GM21825 (cell line): ENCODE measurements around the gene FRMD5.
"Not testable (repeated sequence)": the region's sequence is repeated elsewhere in the genome, so short reads cannot be mapped to it uniquely, and the experiment has no call there.

Source experiments
- ATAC-seq: cut with Tn5 transposase; IDR thresholded peaks from one replicate; pipeline ENCODE4 v1.9.1; 2021; ENCODE audit warnings: mild to moderate bottlenecking, moderate library complexity; ENCODE audit not compliant: unreplicated experiment

FRMD5 gene

DNA sequence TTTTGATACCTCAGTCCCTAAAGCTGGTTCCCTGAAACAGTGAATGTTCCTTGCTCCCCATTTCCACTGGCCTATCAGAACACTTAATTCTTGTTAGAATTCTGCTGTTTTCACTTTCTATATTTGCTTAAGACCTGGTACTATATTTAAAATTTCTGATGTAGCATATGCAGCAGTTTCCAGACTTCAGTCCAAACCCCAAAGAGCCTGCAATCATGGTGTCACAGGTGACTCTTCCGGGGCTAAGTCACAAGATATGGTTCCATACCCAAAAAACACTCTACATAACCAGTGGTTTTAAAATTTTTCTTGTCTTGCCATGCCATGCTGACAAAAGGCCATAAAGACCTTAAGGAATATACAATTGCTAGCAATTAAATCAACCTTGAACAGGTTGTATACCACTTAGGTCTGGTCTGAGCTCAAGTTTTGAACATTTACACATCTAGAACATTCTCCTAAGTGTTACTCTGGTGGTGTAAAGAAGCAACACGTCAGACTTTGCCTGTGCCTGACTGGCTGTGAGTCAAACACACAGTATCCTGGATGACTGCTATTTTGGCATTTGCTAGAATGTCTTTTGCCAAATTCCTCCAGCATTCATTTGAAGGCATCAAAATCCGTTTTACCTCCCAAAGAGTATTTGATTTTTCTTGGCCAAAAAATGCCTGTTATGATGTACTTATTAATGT lies 160.0 kb downstream of the FRMD5 start:
- ATAC-seq = no peak

DNA sequence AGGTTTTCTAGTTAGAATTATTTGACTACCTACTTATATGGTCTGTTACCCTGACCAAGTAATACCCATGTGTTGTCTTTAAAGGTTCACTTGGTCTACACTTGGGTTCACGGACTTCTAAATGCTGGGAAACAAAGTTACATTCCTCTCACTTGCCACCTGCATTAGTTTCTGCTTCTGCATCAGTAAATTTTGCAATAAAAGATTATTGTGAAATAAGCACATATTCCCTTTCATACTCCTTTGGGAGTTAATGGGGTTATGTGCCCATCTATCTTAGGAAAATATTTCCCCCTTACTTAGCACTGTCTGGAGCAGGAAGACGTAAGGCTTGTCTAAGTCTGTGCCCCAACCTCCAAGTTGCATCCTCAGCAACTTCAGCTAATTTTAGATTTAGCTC lies 160.7 kb downstream of the FRMD5 start:
- ATAC-seq = no peak

DNA sequence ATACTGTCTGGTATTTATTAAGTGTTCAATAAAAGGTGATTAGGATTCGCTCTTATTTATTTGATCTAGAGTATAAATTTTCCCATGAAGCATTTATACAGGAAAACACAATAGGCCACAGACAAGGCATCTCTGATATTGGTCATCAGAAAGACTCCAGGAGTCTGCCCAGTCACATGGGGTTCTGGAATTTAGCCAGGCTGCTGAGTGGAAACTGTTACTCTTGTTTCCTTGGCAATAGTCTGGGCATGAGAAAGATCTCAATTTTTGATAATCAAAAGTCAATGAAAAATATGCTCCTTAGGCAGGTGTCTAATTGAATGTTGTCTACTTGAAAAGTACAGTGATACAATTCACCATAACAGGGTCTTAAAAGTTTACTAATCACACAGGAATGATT lies 161.2 kb downstream of the FRMD5 start:
- ATAC-seq = no peak

DNA sequence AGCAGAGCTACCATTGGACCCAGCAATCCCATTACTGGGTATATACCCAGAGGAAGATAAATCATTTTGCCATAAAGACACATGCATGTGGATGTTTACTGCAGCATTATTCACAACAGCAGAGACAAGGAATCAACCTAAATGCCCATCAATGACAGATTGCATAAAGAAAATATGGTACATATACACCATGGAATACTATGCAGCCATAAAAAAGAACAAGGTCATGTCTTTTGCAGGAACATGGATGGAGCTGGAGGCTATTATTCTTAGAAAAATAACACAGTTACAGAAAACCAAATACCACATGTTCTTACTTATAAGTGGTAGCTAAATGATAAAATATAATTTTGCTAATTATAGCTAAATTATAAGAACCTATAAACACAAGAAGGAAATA lies 162.3 kb downstream of the FRMD5 start:
- ATAC-seq = not testable (repeated sequence)

DNA sequence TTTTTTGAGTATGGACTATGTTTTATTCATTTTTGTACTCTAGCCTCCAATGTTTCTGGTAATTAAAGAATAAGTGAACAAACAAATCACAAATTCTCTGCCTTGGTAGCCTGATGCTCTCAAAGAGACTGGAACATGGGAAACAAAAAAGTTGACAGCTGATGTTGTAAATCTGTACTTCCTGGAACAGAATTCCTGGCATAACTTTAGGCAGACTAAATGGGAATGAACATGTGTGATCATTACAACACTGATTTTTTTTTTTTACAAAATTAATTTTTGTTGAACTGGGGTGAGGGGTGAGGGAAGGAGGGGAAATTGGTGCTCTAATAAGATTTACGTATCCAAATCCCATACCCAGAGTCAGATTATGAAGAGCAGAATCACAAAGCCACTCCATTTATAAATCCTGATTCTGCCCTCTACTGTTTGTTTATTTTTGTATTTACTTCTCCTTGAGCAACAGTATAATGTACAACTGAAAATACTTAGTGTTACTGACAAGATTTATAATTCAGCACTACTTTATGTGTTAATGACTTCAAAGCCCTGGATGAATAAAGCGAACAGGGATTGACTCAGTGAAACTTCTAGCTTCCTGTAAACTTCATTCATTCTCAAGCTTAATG lies 165.0 kb downstream of the FRMD5 start:
- no peak for ATAC-seq

DNA sequence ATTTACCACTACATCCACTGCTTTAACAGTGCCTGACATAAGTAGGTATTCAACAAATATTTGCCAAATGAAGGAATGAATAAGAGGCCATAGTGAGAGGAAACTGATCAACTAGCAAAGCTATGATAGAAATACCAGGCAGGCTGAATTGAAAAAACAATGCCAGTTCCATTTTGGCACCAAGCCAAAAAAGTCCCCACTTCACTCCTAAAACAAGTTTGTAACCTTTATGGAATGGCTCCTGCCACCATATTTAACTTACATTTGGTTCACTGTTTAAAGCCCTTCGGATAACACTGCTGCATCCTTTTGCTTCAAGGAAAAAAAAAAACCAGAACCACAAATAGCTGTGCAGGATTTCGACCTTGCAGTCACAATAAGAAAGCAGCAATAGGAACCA lies 166.1 kb downstream of the FRMD5 start:
- ATAC-seq = no peak

DNA sequence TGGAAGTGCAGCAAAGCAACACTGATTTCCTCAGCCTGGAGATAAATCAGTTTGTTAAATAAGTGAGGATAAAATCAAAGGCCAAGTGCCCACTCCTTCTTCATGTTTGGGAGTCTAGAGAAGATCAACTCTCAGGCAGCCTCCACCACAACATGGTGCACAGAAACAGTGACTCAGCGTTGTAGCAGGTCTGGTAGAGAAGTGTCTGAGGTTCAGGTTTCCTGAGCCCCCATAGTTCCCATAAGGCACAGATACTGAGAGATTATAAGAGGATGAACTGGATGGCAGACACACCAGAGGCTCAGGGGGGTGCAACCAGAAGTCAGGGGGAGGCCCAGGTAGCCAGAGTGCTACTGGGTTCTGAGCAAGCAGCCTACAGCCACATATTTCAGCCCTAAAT lies 166.7 kb downstream of the FRMD5 start:
- ATAC-seq = no peak

DNA sequence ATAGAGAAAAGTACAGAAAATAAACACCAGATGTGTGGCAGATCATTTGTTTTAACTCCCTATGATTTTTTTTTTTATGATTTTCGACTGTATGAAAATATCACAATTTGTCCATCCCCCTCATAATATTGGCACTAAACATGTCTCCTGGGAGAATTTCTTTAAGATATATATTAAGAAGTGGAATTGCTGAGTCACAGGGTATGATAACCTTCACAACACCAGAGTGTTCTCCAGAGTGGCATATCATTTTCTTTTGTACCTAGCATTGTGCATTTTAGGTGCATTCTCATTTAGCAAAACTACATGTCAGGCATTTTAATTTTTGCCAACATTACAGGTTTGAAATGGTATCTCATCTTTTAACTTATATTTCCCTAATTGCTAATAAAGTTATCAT lies 170.9 kb downstream of the FRMD5 start:
- ATAC-seq = no peak

DNA sequence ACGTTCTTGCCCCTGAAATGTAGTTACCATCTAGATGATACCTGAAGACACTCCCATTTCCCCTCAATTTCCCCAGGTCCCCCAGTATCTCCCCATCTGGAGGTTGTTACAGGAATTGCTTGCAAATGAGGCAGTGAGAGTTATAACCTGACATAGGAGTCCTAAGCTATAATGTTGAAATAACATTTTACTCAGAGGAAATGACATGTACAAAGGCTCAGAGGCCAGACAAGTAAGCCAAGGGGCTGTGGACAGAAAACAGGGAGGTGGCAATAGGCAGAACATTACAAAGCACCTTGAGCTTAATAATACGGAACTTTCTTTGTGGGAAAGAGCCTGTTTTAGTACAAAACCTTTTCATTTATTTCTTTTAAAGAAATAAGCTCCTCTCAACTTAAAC lies 171.9 kb downstream of the FRMD5 start:
- ATAC-seq = no peak

DNA sequence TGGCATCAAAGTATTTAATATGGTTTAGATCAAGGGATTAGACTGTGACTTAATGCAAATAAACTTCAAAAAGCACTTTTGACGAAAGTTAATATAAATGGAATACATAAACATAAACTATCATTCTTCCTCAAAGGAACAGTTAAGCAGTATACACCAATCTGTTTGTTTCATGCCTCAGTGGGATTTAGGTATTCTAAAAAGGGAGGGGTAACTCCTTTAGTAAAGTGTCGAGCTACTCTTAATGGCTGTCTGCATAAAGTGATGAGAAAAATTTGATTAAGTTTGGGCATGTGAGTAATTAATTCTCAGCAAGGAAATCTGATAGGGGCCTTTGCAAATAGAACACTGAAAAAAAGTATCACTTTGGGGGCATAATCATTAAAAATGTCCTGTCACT lies 176.9 kb downstream of the FRMD5 start:
- ATAC-seq = no peak

DNA sequence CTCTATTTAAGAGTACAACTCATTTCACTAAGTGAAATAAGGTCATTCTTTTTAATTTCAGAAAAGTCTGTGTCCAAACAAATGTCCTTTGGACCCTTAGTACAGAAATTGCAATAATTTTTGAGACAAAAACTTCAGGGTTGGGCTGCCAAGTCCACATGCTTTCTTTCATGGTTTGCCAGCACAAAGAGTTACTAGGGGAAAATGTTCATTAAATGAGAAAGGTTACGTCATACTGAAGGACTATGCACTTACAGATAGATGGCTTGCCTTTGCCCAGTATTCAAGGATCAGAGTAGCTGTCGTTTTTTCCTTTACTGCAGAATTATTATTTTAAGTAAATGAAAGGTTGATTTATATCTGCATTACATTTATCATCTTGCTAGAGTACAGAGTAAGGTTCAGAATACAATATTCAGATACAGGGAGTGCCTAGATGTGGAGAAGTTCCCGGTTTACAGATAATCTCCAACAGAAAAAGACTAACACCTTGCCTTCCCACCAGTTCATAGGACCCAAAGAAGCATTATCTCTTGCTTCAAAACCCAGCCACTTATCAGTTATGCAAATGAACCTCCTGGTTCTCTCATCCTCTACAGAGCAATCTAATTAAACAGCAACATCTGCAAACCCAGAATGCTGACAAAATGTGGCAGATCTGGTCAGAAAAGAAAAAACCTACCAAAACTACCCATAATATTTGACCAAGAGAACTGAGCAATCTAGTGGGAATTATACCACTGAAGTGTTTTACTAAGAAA lies 179.3 kb downstream of the FRMD5 start:
- ATAC-seq = no peak

DNA sequence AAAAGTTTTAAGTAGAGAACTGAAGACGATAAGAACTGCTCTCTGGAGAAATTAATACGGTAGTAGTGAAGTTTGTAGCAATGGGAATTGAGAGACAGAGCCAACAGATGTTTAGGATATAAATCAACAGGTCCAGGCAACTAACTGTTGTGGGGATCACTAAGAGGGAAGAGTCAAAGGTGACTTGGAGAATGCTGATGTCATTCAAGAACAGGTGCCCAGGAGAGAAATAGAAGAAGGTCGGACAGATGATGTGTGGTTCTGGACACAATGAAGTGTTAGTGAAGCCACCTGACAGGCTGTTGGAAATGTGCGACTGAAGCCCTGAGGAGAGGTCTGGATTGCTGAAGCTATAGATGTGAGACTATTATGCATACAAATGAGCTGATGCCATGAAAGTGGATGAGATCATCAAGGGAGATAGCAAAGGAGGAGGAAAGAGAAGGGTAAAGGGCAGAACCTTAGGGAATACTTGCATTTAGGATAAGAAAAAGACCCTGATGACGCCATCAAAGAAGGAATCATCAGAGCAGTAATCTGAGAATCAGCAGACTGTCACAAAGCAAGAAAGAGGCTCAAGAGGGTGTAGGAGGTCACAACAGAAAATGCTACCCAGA lies 183.7 kb downstream of the FRMD5 start:
- no peak for ATAC-seq

DNA sequence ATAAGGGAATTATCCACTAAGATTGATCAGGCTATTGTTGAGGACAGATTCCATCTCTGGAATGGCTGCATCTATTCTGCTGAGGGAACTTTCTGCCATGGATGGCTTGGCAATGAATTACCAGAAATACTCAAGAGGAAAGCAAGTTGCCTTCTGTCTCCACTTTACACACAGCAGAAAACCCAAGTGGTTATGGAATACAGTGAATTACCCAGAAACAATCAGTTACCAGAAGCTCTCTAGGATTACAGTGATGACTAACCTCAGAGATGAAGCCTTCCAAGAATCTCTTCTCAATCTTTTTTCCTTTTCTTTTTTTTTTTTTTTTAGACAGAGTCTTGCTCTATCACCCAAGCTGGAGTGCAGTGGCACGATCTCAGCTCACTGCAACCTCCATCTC lies 185.0 kb downstream of the FRMD5 start:
- ATAC-seq = no peak

DNA sequence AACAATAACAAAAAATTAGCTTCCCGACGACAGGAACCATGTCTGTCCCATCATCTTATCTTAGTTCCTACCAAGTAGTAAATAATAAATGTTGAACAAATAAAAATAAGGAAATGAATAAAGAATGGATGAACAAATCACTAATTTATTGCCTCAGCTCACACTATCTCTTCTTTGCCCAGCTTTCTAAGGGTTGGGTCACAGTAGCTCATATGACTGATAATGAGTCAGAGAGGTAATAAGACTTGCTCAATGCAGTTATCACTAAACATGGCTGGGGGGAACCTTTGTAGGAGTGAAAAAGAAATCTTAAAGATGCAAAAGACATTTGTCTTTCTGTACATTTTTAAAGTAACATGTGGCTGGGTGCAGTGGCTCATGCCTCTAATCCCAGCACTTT lies 186.0 kb downstream of the FRMD5 start:
- ATAC-seq = no peak

DNA sequence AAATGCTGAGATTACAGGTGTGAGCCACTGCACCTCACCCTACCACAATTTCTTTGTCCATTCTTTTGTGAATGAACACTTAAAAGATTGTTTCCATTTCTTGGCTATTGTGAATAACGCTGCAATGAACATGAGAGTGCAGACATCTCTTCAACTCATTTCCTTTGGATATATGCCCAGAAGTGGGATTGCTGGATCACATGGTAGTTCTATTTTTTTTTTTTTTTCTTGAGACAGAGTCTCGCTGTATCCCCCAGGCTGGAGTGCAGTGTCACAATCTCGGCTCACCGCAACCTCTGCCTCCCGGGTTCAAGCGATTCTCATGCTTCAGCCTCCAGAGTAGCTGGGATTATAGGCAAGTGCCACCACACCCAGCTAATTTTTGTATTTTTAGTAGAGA lies 194.8 kb downstream of the FRMD5 start:
- not testable (repeated sequence) for ATAC-seq

DNA sequence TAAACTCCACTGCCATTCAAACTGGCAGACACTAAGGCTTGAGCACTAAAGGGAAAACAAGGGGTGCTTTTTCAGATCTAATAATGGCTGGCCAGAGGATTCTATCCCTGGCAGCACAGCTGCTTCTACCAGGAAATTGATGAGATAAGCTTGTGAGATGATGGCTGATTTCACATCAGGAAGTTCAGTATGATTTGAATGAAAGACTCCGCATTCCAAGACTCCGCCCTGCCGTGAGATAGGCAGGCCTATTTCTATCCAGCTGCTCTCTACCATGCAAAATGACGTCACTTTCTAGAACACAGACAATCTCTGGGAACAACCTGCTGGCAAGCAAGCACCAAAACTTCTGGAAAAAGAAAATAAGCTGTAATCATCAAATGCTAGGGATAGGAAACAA lies 196.5 kb downstream of the FRMD5 start:
- ATAC-seq = no peak

DNA sequence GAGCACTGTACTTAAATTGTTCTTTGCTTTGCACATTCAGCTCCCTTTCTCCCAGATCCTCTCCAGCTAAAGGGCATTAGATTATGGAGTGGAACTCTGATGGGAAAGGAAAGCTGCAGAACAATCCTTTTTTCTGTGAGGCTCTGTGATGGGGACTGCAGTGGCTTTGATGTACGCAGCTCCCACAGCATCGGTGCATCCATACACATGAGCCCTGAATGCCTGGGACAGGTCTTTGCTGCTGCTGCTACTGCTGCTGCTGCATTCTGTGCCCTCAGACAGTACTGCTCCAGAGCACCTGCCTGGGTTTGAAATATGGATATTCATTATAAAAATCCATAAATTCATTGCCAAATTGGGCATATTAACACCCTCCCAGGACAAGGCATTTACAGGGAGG lies 203.9 kb downstream of the FRMD5 start:
- ATAC-seq = no peak

DNA sequence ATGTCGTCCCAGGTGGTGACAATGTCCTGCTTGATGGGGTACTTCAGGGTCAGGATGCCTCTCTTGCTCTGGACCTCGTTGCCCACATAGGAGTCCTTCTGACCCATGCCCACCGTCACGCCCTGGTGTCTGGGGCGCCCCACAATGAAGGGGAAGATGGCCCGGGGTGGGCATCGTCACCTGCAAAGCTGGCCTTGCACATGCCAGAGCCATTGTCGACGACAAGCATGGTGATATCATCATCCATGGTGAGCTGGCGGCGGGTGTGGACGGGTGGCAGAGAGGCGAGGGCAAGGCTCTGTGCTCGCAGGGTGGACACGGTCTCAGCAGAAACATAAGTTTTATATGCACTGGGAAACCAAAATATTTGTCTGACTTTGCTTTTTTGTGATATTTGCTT lies 205.1 kb downstream of the FRMD5 start:
- no peak for ATAC-seq

DNA sequence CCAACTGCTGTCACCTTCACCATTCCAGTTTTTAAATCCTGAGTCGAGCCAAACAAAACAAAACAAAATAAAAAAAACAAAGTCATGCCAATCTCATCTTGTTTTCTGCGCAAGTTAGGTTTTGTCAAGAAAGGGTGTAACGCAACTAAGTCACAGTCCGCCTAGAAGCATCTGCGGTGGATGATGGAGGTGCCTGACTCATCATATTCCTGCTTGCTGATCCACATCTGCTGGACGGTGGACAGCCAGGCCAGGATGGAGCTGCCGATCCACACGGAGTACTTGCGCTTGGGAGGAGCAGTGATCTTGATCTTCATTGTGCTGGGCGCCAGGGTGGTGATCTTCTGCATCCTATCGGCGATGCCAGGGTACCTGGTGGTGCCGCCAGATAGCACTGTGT lies 206.2 kb downstream of the FRMD5 start:
- ATAC-seq = no peak

DNA sequence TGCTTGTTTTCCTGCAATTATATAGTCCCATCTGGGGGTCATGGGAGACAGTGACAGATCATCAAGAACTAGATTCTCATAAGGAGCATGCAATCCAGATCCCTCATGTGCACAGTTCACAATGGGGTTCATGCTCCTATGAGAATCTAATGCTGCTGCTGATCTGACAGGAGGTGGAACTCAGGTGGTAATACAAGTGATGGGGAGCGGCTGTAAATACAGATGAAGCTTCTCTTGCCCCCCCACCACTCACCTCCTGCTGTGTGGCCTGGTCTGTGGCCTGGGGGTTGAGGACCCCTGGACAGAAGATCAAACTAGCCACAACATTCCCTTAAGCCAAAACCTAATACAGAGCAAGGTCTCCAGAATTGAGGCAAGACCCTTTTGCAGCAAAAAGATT lies 207.1 kb downstream of the FRMD5 start:
- no peak for ATAC-seq

DNA sequence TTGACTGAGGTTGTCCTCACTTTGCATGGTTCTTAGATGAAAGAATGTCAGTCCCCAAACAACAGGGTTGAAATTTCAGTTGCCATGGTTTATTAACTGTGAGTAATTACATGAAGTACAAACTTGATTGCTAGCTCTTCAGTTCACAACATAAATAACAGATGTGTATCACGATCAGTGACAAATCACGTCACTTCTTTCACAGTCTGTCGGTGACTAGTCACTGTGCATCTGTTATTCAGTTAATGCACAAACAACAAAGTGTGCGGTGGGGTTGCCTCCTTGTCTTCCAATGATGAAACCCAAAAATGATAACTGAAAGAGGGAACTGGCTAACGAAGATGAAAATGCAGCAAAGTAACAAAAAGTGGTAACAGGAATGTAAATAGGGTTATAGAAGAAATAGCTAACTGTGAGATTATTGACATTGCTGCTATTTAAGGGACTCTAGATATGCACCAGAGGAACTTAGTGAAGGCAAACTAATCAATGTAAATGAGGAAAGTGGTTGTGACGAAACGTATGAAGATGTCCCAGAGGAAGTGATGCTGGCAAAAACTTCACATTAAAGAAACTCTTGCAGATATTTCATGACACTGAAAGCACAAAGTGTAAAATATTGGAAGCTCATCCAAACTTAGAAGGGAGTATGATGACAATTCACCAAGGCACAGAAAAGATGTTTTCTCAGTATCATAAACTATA lies 208.9 kb downstream of the FRMD5 start:
- no peak for ATAC-seq
